Measurements from ENCODE around the gene CD59.

DNA sequence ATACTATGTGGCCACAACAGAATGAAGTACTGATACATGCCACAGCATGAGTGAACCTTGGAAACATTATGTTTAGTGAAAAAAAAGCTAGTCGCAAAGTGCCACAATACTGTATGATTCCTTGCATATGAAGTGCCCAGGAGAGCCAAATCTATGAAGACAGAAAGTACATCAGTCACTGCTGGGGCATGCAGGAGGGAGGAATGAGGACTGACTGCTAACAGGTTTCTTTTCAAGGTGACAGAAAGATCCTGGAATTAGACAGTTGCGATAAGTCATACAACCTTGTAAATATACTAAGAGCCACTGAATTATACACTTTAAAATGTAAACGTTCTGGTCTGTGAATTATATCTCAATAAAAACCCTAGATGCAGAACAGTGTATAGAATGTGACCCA, 23.8 kb downstream of the CD59 start:
- TF ChIP-seq, protein P1, sequence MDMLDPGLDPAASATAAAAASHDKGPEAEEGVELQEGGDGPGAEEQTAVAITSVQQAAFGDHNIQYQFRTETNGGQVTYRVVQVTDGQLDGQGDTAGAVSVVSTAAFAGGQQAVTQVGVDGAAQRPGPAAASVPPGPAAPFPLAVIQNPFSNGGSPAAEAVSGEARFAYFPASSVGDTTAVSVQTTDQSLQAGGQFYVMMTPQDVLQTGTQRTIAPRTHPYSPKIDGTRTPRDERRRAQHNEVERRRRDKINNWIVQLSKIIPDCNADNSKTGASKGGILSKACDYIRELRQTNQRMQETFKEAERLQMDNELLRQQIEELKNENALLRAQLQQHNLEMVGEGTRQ (IDR thresholded peaks at IDR 0.05; ENCODE audit: low read depth, low read length) = no peak
- no peak for TF ChIP-seq POLR2A (IDR thresholded peaks at IDR 0.05; ENCODE audit: low read depth, low read length)
- TF ChIP-seq, protein P2, sequence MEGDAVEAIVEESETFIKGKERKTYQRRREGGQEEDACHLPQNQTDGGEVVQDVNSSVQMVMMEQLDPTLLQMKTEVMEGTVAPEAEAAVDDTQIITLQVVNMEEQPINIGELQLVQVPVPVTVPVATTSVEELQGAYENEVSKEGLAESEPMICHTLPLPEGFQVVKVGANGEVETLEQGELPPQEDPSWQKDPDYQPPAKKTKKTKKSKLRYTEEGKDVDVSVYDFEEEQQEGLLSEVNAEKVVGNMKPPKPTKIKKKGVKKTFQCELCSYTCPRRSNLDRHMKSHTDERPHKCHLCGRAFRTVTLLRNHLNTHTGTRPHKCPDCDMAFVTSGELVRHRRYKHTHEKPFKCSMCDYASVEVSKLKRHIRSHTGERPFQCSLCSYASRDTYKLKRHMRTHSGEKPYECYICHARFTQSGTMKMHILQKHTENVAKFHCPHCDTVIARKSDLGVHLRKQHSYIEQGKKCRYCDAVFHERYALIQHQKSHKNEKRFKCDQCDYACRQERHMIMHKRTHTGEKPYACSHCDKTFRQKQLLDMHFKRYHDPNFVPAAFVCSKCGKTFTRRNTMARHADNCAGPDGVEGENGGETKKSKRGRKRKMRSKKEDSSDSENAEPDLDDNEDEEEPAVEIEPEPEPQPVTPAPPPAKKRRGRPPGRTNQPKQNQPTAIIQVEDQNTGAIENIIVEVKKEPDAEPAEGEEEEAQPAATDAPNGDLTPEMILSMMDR (conservative IDR thresholded peaks at IDR 0.05; ENCODE audit: low read depth, low read length) = no peak
- TF ChIP-seq CEBPB (IDR thresholded peaks at IDR 0.05; ENCODE audit: low read depth, low read length) = no peak
- no peak for TF ChIP-seq RFX5 (IDR thresholded peaks at IDR 0.05; ENCODE audit: low read depth, low read length)
- TF ChIP-seq MAFK (IDR thresholded peaks at IDR 0.05; ENCODE audit: low read depth, low read length) = no peak
- no peak for TF ChIP-seq FOS (IDR thresholded peaks at IDR 0.05; ENCODE audit: low read depth, low read length)
- TF ChIP-seq SMC3 (IDR thresholded peaks at IDR 0.05; ENCODE audit: low read depth, low read length) = no peak
- TF ChIP-seq, protein P3, sequence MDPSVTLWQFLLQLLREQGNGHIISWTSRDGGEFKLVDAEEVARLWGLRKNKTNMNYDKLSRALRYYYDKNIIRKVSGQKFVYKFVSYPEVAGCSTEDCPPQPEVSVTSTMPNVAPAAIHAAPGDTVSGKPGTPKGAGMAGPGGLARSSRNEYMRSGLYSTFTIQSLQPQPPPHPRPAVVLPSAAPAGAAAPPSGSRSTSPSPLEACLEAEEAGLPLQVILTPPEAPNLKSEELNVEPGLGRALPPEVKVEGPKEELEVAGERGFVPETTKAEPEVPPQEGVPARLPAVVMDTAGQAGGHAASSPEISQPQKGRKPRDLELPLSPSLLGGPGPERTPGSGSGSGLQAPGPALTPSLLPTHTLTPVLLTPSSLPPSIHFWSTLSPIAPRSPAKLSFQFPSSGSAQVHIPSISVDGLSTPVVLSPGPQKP (IDR thresholded peaks at IDR 0.05; ENCODE audit: borderline replicate concordance, low read depth, low read length) = no peak
